ENCODE results near the gene KLHL28. TPM values are rescaled to one million over a fixed set of nuclear protein-coding genes. Genes with fewer than 3 reads are reported as not detected.

Gene KLHL28
- total and polyA plus RNA-seq, 2 experiments from 2014 or later = 5.3 to 16.2 TPM

DNA sequence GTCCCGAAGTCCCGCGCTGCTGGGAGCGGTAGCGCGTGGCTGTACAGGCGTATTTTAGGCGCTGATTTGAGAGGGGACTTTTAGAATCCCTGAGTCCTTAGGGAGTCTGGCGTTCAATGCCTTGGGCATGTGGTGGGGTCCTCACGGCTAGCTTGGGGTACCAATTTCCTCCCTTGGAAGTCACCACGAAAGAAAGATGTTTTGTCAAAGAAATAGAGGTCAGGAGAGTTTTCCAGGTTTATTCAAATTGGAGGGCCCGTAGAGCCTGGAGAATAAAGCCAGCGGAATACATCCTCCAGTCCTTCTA lies 63.9 kb downstream of the KLHL28 start:
- no peaks in the 10 kb centered on the region for H3K4me1 ChIP-seq (ENCODE audit: insufficient read depth)
- peak overlapping the region; percentile 87 for H3K4me2 ChIP-seq
- H3K9me3 ChIP-seq (ENCODE audit: low read depth) = no peaks in the 10 kb centered on the region
- TF ChIP-seq EZH2 (IDR thresholded peaks at IDR 0.05; ENCODE audit: borderline replicate concordance) (no peak), EZH2phosphoT487 (IDR thresholded peaks at IDR 0.05; ENCODE audit: low read depth, severe bottlenecking, unreplicated experiment) (no peak)
- TF ChIP-seq, protein P1, sequence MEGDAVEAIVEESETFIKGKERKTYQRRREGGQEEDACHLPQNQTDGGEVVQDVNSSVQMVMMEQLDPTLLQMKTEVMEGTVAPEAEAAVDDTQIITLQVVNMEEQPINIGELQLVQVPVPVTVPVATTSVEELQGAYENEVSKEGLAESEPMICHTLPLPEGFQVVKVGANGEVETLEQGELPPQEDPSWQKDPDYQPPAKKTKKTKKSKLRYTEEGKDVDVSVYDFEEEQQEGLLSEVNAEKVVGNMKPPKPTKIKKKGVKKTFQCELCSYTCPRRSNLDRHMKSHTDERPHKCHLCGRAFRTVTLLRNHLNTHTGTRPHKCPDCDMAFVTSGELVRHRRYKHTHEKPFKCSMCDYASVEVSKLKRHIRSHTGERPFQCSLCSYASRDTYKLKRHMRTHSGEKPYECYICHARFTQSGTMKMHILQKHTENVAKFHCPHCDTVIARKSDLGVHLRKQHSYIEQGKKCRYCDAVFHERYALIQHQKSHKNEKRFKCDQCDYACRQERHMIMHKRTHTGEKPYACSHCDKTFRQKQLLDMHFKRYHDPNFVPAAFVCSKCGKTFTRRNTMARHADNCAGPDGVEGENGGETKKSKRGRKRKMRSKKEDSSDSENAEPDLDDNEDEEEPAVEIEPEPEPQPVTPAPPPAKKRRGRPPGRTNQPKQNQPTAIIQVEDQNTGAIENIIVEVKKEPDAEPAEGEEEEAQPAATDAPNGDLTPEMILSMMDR (IDR thresholded peaks at IDR 0.05; ENCODE audit: poor library complexity) = no peak
- peaks cover 6% of the 10 kb centered on the region for H3K79me2 ChIP-seq
- H4K20me1 ChIP-seq (ENCODE audit: insufficient read depth, poor library complexity, severe bottlenecking) = no peaks in the 10 kb centered on the region
- no peaks in the 10 kb centered on the region for H3K36me3 ChIP-seq (replicated peaks; ENCODE audit: insufficient read depth, low read depth)
- DNase-seq (ENCODE audit: low spot score) = no peak
- peak overlapping the region; percentile 77 for H3K4me3 ChIP-seq
- 6% methylated on average over 13 of the region's 13 CpGs for WGBS (ENCODE audit: low lambda C conversion rate, missing lambda C conversion rate)
- H3K27ac ChIP-seq = peak overlapping the region; percentile 99
- no peaks in the 10 kb centered on the region for H3K9me2 ChIP-seq (replicated peaks; ENCODE audit: insufficient read depth)
- H2AFZ ChIP-seq = peak overlapping the region; percentile 73
- no peaks in the 10 kb centered on the region for H3K27me3 ChIP-seq

DNA sequence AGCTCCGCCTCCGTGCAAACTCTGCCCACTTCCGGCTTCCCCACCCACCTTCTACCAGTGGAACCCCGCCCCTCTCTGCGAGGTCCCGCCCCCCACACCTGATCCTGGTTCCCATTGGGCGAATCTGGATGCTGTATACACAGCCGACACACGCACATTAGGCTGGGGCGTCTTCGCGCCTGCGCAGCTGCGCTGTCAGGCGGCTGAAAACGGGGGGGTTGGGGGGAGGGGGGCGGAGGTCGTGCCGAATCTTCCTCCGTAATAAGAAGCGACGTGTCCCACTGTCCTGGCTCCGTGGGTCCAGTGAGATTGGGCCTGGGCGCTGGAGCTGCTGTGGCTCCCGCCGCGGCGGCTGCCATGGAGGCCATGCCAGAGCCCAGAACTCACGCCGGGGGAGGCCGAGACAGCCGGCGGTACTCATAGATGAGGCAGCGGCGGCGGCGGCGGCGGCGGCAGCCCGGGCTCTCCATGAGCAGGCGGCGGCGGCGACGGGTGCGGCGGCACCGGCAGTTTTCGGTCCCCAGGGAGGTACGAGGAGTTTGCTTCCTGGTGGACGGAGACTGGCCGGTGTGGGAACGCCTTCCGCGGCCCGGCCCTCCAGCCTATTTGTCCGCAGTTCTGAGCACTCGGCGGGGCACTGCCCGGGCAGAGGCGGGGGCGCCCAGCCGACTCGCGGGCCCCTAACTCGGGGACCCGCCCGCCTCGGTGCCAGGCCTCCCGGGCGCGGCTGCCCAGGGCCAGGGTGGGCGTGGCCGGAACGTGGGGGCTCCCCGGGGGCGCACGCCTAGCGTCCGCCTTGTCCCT lies 64.5 kb downstream of the KLHL28 start:
- peak overlapping the region; percentile 77 for H3K4me3 ChIP-seq
- no peaks in the 10 kb centered on the region for H3K9me3 ChIP-seq (ENCODE audit: low read depth)
- H3K9me2 ChIP-seq (replicated peaks; ENCODE audit: insufficient read depth) = no peaks in the 10 kb centered on the region
- peak; percentile 98 for DNase-seq (ENCODE audit: low spot score)
- TF ChIP-seq, protein P1 (IDR thresholded peaks at IDR 0.05; ENCODE audit: poor library complexity) = no peak
- no peak for TF ChIP-seq EZH2phosphoT487 (IDR thresholded peaks at IDR 0.05; ENCODE audit: low read depth, severe bottlenecking, unreplicated experiment)
- no peak for TF ChIP-seq EZH2 (IDR thresholded peaks at IDR 0.05; ENCODE audit: borderline replicate concordance)
- H3K4me2 ChIP-seq = peak overlapping the region; percentile 87
- under 1% methylated on average over 51 of the region's 81 CpGs for WGBS (ENCODE audit: low lambda C conversion rate, missing lambda C conversion rate)
- H3K36me3 ChIP-seq (replicated peaks; ENCODE audit: insufficient read depth, low read depth) = no peaks in the 10 kb centered on the region
- peak overlapping the region; percentile 99 for H3K27ac ChIP-seq
- no peaks in the 10 kb centered on the region for H4K20me1 ChIP-seq (ENCODE audit: insufficient read depth, poor library complexity, severe bottlenecking)
- H2AFZ ChIP-seq = peak overlapping the region; percentile 73
- H3K4me1 ChIP-seq (ENCODE audit: insufficient read depth) = no peaks in the 10 kb centered on the region
- peaks cover 6% of the 10 kb centered on the region for H3K79me2 ChIP-seq
- no peaks in the 10 kb centered on the region for H3K27me3 ChIP-seq

DNA sequence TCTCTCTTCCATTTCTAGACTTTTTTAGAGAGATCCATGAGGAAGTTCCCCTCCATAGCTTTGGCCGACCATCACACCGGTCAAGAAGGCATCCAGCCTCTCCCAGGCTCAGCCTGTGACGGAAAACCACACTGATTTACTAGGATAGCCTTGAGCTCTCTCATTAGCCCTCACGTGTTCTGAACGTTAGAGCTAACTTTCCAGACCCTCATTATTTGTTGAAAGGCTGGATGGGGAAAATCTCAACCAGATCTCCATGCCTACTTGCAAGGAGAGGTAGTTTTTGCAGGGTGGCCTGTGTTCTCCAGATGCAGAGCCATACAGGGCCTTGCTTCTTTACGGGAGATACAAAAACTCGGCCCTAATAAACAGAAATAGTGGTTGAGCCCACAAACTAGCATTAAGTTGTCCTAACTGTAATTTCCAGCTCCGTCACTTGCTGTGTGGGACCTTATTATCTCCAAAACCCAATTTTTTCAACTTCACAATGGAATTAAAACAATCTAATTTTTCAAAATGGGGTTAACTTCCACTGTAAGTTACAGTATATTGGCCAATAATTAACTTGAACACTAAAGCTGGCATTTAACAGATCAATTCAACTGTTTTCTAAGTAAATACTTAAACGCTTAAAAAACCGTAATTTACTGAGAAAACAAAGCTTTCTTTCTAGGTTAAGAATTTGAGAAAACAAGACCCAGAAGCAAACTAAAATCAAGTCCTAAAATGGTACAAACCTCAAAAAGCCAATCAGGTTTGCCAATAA lies 65.3 kb downstream of the KLHL28 start:
- peak overlapping the region; percentile 49 for H3K4me2 ChIP-seq
- TF ChIP-seq, protein P1 (IDR thresholded peaks at IDR 0.05; ENCODE audit: poor library complexity) = no peak
- no peak for TF ChIP-seq EZH2phosphoT487 (IDR thresholded peaks at IDR 0.05; ENCODE audit: low read depth, severe bottlenecking, unreplicated experiment)
- TF ChIP-seq EZH2 (IDR thresholded peaks at IDR 0.05; ENCODE audit: borderline replicate concordance) = no peak

More for the DNA sequence above, 65.3 kb downstream of the KLHL28 start:
- Histone ChIP-seq H3K9me2 (replicated peaks; ENCODE audit: insufficient read depth) (no peaks in the 10 kb centered on the region), H3K9me3 (ENCODE audit: low read depth) (no peaks in the 10 kb centered on the region), H3K79me2 (peaks cover 6% of the 10 kb centered on the region), H3K4me3 (no peak overlapping the region), H3K4me1 (ENCODE audit: insufficient read depth) (no peaks in the 10 kb centered on the region), H3K27ac (peak overlapping the region; percentile 82), H3K27me3 (no peaks in the 10 kb centered on the region), H3K36me3 (replicated peaks; ENCODE audit: insufficient read depth, low read depth) (no peaks in the 10 kb centered on the region), H4K20me1 (ENCODE audit: insufficient read depth, poor library complexity, severe bottlenecking) (no peaks in the 10 kb centered on the region), H2AFZ (peak overlapping the region; percentile 33)
- WGBS (ENCODE audit: low lambda C conversion rate, missing lambda C conversion rate) = 88% methylated on average over 10 of the region's 10 CpGs
- no peak for DNase-seq (ENCODE audit: low spot score)

Data from hepatocyte (in vitro differentiated cells).